Left hindlimb (tissue), 1 donor: ENCODE results near the gene B4GALT3.
A peak's percentile ranks its signal among the peaks of the same experiment; 100 is the strongest.

Experiments
- DNase-seq: peaks from one replicate; pipeline ENCODE4 v3.0.0-alpha.2; 2018

B4GALT3 gene

DNA sequence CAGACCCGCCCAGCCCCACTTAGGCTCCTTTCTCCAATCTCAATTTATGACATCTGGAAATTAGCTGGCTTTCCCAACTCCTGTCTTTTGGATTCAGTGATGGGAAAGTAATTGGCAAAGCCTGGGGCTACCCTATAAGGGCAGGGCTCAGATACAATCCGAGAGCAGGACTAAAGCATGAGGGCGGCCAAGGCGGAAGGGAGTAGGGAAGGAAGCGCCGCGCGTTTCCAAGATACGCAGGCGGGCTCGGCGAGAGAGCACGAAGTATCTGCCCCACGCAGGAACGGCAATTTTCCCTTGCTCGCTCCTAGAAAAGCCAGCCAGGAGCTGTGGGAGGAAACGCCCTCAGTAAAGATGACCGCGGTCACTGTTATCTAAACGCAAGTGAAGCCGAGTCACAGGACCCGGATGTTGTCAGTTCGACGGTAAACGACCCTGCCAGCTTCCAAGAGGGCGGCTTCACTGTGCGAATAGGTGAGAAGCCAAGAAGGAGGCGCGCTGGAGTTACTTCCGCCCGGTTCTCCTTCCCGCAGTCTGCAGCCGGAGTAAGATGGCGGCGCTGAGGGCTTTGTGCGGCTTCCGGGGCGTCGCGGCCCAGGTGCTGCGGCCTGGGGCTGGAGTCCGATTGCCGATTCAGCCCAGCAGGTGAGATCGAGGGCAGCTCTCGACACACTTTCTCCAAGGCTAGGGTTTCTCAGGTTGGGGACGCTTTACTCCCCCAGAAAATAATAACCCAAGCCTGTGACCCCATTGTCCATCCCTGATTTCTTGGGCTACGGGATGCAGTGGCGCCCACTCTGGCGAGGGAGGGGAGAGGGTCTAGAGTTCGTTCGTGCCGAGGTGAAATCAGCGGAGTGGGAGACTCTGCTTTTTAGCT is 24.8 kb upstream of the B4GALT3 start, which contains the start of gene NDUFS2:
Gene NDUFS2 (plus strand): TSS at position 532 of the 877 bp plus-strand sequence. CDS start 19 bp downstream, at position 551.
- DNase-seq: peak; percentile 99

DNA sequence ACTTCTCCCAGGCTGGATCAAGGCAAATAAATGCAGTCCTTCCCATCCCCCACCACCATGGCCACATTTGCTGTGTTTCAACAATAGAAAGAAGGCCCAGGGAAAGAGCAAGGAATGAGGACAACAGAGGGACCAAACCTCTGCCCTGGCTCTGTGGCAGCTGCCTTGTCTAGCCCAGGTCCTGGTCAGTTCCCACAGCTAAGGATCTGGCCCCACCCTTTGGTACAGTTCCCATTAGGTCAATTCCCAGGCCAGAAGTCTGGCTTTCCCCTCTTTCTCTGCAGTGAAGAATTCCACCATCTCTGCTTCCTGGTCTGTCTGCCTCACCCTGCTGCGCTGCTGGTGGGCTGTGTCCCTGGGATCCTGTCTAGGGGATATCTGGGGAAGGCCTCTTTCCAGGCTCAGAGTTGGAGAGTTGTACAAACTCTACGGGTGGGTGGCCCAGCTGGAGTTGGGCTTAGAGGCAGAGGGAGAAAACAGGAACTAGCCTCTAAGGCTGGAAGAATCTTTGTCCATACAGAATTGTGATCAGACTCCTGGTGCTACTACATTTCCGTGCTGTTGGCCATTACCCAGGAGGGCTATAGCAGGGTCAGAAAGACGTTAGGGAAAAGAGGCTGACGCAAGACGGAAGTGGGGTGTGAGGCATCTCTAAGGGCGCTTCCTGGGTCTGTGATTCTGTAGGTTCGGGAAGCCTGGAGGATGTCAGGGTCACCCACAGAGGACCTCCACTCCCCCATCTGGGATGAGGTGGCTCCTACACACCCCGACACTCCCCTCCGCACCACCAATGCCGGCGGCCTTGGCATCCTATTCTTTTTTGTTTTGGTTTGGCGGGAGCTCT is 23.9 kb upstream of the B4GALT3 start:
- peak; percentile 79 for DNase-seq

DNA sequence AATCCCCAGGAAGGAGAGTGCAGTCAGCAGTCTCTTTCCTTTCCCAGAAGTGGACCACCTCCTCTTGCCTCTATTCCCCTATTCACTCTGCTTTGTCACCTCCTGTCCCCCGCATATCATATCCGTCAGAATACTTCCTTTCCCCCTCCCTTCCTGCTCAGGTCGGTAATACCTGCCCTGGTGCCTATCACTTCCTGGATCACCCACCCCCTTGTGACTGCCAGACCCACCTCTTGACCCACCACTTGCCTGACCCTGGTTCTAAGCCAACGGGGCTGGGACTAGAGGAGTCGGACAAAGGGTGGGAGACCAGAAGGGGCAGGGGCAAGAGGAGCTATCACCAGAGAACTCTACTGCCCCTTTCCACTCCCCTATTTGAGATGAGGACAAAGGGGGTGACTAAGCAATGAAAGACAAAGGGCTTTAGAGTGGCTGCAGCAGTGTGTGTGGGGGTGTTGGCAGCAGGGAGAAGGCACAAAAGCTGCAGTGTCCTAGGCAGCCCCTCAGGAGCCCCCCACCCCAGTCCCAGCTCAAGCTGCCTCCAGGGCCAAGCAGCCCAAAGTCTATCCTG is 23.2 kb upstream of the B4GALT3 start:
- DNase-seq: peak; percentile 32

DNA sequence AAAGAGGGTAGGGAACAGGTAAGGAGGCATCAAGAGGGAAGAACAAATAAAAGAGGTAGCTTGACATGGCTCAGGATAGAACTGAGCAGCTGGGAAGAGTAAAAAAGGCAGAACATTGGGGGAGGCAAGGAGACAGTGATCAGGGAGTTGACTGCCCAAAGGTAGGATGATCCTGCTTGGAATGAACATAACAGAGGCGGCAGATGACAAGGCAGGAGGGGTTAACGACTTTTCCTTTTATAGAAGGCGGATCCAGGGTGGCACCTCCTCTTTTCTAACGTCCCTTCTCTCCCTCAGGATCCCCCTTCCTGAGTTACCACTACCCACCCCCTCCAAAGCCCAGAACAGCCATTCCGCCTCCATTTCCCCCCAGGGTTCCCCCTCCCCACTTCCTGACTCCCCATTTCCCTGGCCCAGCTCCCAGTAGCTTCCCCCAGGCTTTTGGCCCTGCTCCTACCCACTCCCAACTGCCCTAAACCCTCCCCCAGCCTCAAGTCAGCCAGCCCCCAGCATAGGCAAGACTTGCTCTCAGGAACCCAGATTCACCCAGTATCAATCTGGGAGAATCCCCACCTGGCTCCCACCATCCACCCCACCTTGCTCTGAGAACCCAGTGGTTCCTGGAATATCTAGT is 22.3 kb upstream of the B4GALT3 start:
- DNase-seq: peak; percentile 53

DNA sequence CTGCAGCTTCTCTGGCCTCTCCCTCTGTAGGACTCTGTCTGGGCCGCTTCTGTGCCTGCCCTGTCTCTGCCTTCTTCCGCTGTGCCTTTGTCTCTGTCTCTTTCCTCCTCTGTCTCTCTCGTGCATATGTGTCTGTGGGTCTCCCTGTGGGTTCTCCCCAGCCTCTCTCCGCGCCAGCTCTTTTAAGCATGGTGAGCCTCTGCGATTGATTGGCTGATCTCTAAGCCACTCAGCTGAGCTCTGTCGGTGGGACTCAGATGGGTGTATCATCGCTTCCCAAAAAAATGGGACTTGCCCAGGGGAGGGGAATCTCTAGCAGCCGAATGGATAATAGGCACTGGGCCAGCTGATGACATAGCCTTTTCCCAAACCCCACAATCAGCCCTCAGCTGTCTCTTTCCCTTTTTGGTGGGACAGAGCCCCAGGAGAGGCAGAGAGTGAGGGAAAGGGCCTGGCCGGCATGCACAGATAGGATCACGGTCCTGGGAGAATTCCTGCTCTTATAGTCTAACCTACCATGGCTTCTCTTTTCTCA is 21.7 kb upstream of the B4GALT3 start, which contains the start of gene ADAMTS4:
Gene ADAMTS4 (minus strand): TSS at position 158 of the 535 bp plus-strand sequence. CDS start 427 bp downstream, outside the sequence.
- peak; percentile 87 for DNase-seq

DNA sequence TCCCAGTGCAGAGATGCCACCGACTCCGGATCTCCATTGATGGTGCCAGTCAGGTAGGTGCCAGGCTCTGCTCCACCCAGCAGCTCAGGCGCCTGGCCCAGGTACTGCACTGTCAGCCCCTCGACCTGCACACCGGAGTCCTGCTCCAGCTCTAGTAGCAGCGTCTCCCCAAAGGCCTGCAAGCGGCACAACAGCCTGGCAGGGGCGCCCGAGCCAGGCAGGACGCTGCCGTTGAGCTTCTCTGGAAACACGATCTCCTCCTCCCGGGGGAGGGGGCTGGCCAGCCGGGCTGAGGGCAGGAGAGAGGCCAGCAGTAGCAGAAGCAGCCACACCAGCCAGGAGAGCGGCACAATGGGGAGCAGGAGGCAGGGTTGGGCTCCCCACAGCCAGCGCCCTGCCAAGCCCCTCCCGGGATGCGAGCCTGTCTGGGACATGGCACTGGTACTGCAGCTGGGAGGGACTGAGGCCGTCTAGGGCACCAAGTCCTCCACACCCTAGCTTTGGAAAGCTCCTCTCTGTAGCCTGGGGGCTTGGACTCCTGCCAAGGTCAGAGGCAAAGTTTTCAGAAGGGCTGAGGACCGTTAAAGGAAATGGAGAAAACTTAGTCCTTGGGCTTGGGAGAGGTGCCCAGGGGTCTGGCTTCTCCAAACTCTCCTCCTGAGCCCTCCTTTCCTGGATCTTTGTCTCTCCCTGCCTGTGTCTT is 21.0 kb upstream of the B4GALT3 start:
- peak; percentile 80 for DNase-seq

DNA sequence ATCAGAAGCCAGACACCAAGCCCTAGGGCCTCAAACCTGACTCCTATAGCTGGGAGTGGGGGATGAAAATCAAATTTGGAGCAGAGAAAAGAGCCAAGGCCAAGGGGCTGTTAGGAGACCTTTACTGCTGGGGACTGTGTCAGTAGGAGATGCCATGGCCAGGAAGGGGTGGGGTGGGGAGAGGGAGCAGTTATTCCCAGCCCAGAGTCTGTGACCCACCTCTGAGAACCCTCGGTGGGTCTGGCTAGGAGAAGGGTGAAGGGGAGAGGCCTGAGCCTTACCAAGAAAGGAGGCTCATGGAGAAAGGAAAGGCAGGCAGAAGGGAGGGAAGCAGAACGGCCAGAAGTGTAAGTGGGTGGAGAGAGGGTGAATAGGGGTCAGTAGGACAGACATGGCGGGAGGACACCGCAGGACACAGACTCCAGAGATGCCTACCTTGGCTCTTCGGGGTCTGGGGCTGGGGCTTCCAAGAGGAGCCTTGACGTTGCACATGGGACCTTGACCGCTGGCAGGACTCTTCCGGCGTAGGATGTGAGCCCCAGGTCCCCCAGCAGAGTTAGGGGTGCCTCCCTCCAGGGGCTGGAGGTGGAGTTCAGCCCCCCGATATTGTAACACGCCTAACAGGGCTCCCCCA is 20.4 kb upstream of the B4GALT3 start:
- peak; percentile 38 for DNase-seq

DNA sequence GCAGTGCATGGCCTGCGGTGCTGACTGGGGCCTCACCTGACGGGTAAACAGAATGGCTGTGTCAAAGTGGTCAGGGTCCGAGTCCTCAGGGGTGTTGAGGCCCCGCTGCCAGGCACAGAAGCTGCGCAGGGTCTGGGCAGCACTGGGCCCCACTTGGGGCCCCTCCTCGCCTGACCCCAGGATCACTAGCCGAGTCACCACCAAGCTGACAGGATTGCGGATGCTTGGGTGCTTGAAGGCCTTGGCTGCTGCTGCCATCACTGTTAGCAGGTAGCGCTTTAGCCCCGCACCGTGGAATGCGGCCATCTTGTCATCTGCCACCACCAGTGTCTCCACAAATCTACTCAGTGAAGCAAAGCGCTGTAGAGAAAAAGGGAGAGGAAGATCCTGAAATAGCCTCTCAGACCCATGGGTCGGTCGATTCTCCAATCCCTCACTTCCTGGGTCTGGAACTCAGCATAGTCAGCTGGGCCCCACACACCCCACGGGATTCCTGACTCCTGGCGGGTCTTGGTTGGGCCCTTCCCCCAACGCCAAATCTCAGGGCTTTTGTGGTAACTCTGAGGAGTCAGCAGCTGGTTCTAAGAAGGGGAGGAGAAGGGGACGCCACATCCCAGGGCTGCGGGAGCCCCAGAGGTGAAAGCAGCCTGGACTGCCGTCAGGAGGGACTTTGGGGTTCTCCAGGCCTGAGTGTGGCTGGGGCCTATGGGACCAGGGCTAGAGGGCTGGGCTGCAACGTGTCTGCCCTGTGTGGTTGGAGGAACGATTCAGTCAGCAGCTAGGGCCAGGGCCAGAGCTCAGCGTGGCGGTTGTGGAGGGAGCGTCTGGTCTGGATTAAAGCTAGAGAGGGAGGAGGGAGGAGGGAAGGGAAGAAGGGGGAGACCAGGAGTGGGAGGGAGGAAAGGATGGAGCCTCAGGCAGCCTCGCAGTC is 19.5 kb upstream of the B4GALT3 start:
- DNase-seq: peak; percentile 92

DNA sequence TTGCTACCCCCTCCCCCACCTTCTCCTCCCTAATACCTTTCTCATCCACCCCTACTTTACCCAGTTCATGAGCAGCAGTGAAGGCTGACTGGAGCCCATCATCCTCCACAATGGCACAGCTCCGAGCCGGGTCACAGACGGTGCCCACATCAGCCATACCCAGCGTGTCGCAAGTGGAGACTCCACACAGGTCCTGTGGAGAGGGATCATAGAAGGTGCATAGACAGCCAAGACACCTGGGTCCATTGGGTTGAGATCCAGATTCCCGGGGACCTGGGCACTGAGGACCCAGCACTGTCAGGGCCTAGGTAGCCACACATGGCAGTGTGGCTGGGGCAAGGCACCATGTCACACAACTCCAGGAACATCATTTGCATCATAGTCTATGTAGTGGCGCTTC is 18.8 kb upstream of the B4GALT3 start:
- peak; percentile 14 for DNase-seq

DNA sequence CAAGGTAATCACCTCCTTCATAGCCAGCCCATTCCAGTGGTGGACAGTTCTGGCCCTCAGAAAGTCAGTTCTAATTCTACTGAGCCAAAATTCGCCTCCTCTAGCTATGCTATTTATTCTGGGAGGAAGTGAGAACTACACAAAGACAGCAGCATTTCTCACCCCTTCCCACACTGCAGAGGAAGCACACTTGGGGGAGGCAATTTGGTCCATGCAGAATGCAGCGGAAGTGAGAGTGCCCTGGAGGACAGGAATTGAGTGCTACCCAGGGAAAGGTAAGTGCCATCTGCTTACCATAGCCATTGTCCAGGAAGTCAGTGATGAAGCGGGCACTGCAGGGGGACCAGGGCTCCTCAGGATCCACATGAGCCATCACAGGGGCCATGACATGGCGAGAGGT is 17.9 kb upstream of the B4GALT3 start:
- DNase-seq: peak; percentile 23

DNA sequence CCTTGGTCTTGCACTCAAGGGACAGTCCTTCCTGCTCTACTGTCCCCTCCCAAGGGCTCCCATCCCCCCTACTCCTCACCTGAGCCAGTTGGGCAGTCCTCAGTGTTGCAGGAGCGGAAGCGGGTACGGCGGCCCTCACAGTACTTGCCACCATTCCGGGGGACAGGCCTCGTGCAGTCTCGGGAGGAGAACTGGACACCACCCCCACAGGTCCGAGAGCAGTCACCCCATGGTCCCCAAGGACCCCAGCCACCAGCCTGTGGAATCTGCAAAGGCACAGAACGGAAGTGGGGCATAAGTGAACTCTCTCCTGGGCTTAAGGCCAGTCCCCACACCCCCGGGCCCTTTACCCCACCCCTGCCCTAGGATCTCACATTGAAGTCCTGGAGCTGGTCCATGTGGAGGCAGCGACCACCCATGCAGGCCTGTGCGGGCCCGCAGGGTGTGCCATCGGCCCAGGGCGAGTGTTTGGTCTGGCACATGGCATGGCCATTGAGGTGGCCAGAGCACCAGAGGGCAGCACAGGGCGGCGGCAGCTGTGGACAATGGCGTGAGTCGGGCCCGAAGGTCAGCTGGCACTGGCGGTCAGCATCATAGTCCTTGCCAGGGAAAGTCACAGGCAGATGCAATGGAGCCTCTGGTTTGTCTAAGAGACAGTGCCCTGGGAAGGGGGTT is 16.4 kb upstream of the B4GALT3 start:
- DNase-seq: peak; percentile 32

DNA sequence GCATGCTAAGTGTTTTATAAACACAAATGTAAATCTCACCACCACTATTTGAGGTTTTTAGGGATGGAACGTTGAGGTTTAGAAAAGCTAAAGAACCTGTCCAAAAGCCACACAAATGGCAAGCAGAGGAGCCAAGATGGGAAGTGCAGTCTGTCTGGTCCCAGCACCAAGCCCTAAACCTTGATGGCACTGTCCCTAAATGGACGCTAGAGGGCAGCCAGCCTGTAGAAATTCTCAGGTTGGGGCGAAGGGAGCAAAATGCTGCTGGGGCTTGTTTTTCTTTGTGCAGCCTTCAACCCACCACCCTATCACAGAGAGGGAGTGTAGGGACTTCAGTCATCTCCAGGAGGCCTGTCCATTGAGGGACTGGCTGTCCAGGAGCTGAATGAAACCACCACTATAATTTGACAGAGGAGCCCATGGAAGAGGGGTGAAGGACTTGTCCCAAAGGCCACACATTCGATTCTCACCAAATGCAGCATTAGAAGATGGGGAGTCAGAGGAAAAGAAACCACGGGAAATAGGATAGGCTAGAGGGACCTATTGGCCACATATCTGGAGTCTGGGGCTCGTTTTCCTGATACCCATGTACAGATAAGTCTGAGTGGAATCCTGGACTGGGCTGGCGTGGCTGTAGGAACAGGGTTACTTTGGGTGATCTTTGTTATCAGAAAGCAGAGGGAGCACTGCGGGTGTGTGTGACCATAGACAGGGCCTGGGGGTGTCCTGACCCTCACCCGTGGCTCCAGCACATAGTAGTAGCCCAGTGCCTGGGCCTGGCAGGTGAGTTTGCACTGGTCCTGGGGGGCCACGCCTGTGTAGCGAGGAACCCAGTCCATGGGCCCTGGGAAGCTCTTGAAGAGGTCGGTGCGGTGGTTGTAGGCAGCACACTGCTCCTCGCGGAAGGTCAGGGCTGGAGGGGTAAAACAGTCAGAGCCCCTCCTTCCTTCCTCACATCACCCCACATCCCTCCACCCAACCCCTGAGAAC is 15.5 kb upstream of the B4GALT3 start:
- DNase-seq: peak; percentile 60

DNA sequence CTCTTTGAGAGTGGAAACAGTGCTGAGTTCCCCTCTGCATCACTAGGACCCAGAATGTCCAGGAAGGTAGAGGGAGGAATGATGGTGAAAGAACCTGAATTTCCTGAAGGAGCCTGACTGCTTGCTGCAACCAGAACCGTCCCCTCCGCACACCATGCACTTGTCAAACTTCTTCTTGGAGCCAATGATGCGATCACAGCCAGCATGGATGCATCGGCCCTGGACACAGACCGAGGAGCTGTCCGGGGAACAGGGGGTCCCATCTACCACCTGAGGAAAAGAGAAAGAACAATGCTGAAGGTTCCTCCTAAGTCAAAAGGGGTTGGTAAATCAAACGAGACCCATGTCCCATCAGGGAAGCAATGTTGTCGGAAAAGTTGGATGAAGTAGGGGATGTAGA is 14.7 kb upstream of the B4GALT3 start:
- DNase-seq: peak; percentile 15

DNA sequence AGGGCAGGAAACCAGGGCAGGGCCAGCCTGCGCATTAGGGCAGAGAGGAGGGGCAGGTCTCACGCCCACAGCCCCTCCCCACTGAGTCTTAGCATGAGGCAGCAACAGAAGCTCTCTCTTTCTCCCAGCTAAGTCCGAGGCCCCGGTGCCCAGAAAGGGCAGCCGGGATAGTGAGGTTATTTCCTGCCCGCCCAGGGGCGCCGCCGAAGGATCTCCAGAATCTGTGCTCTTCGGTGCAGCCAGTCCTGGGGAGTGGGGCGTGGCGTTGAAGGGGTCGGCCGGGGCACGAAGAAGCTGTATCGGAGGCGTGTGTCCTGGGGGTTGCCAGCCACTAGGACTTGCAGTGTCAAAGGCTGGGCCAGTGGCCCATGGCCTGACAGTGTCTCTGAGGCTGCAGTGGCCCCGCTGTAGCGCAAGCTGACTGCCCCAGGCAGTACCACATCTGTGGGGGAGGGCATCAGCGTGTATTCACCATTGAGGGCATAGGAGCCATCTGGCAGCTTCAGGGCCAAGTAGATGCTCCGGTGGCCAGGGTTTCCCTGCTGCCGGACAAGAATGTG is 13.7 kb upstream of the B4GALT3 start:
- peak; percentile 30 for DNase-seq

DNA sequence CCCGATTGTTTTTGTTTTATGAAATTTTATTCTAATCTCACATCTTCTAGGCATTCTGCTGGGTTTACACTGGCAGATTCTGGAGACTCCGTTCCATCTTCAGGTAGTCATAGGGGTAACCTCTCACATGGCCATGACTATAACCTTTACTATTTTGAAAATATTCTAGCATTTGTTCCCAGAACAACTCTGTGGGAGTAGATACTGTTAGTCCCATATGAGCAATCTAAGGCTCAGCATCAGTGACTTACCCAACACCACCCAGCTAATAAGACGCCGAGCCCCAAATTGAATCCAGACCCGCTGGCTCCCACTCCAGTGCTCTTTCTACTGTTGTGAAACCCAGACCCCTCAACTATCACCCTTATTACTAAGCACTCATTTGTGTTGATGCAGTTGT is 11.7 kb upstream of the B4GALT3 start:
- DNase-seq: no peak

DNA sequence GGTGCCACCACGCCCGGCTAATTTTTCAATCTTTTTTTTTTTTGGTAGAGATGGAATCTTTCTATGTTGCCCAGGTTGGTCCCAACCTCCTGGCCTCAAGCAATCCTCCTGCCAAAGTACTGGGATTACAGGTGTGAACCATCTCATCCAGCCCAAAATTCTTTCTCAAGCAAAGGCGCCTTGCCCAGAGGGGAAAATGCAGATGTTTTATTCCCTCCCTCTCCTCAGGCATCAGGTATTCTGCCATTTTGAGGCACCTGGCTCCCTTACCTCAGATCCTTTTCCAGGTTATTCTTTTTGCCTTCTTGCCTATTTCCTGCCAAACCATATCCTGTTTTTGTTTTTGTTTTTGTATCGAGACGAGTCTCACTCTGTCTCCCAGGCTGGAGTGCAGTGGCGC is 11.1 kb upstream of the B4GALT3 start:
- no peak for DNase-seq

DNA sequence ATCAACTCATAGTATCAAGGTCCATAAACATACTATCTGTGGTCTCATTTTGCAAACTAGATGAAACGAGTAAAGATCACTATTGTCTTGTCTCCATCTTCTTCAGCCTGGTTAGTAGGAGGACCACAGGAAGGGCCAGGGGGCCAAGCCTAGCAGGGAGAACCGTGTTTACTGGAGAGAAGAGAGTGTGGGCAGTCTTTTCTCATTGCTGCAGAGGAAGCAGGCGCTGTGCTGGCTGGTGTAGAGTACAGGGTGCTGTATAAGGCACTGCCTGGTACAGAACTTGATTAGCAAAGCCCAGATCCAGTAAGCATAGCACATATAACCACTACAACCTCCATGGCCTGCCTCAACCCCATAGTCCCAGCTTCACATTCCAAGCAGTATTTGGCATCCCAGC is 10.0 kb upstream of the B4GALT3 start:
- no peak for DNase-seq
